ENCODE data around the gene SLC24A4.

GRCh38 chr14:92466059-92466458 lies 143.1 kb downstream of the SLC24A4 start:
- TF ChIP-seq CTCF (IDR thresholded peaks at IDR 0.05) (no peak), POLR2A (IDR thresholded peaks at IDR 0.05) (no peak)
